Measurements from ENCODE around the gene TAS2R8. TPM values are rescaled to one million over a fixed set of nuclear protein-coding genes. Genes with fewer than 3 reads are reported as not detected.

TAS2R8 gene
- total and polyA plus RNA-seq, 4 experiments from 2014 or later: not detected

DNA sequence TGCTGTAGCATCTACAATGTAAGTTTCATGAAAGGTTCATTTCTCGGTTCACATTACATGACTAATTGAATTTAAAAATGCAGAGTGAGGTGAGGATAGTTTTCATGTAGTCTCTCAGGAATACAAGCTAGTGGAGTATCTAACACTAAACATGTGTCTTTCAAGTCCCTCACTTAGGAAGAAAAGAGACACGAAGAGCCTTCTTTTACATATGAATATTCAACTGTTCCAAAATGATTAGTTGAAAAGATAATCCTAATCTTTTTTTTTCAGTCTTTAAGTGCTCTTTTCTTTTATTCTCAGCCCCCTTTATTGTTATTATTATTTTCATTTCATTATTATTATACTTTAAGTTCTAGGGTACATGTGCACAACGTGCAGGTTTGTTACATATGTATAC is 31.4 kb upstream of the TAS2R8 start:
- Histone ChIP-seq H3K27ac (ENCODE audit: low read depth, low read length) (no peak overlapping the region), H3K27me3 (ENCODE audit: insufficient read depth, low read length) (no peaks in the 10 kb centered on the region), H3K4me1 (ENCODE audit: insufficient read depth, low read length) (no peaks in the 10 kb centered on the region), H3K36me3 (ENCODE audit: insufficient read depth, low read length) (no peaks in the 10 kb centered on the region), H3K9me3 (ENCODE audit: control insufficient read depth in 1 of 2, low read length in 2 of 2) (no peaks in the 10 kb centered on the region), H3K4me3 (ENCODE audit: low read length in 2 of 2) (no peak overlapping the region)
- no peak for DNase-seq
- H3K36me3 Mint-ChIP-seq: peaks cover 0 to 18% of the 10 kb centered on the region in 2 donors
- intact Hi-C loops (cut with micrococcal nuclease): no loop called here
- ChIA-PET CTCF (ENCODE audit: partially characterized antibody) (no interaction called here), POLR2A (ENCODE audit: partially characterized antibody) (no interaction called here)
- no peaks in the 10 kb centered on the region for H3K4me1 Mint-ChIP-seq
- peaks cover 0 to 12% (median under 1%) of the 10 kb centered on the region in 8 donors for H3K9me3 Mint-ChIP-seq
- H3K27ac Mint-ChIP-seq: no peak overlapping the region
- peaks cover 0 to 2% of the 10 kb centered on the region in 2 donors for H3K27me3 Mint-ChIP-seq
- H3K4me3 Mint-ChIP-seq: no peak overlapping the region

DNA sequence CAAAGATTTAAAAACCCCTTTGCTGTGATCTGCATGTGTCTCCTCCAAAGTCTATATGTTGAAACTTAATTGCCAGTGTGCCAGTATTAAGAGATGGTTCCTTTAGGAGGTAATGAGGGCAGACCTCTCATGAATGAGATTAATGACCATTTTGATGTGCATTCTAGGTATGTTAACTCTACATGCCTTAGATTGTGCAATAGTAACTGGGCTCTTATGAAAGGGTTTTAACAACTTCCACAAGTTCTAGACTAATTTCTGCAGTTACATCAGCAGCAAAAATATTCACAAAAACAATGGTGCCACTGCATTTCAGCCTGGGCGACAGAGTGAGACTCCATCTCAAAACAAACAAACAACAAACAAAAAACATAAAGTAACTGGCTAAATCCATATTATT is 22.9 kb upstream of the TAS2R8 start:
- no peak overlapping the region for H3K27ac Mint-ChIP-seq

DNA sequence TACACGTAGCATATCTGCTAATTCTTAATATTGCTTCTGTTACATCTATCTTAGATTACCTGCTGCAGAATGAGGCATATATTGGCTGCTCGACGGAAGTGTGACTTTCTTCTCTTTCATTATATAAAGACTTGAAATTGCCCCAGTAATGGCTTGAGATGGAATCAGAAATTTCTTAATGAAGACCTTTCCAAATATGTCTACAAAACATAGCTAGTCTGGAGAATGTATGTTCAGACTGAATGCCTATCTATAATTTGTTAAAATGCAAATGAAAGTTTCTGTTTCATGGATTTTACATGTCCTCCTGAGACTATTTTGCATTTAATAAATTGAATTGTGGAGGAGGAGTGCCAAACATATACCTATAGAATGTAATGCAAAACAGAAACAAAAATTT is 19.2 kb upstream of the TAS2R8 start, which contains the start of gene TAS2R10:
Gene TAS2R10, minus strand, starts transcription at position 101 of the 400 bp plus-strand sequence. Its CDS starts 89 bp downstream, at position 12.
- H3K36me3 Mint-ChIP-seq: no peaks in the 10 kb centered on the region
- H3K4me3 ChIP-seq (ENCODE audit: low read length in 2 of 2): no peak within 1 kb of the TSS
- no peaks in the 10 kb centered on the region for H3K36me3 ChIP-seq (ENCODE audit: insufficient read depth, low read length)
- H3K4me1 Mint-ChIP-seq: no peaks in the 10 kb centered on the region
- no peaks in the 10 kb centered on the region for H3K9me3 ChIP-seq (ENCODE audit: control insufficient read depth in 1 of 2, low read length in 2 of 2)
- no peaks in the 10 kb centered on the region for H3K27me3 ChIP-seq (ENCODE audit: insufficient read depth, low read length)
- intact Hi-C loops (cut with micrococcal nuclease): no loop called here
- ChIA-PET CTCF (ENCODE audit: partially characterized antibody) (no interaction called here), POLR2A (ENCODE audit: partially characterized antibody) (no interaction called here)
- no peaks in the 10 kb centered on the region for H3K4me1 ChIP-seq (ENCODE audit: insufficient read depth, low read length)
- no peaks in the 10 kb centered on the region for H3K9me3 Mint-ChIP-seq
- no peak within 1 kb of the TSS for H3K27ac Mint-ChIP-seq
- no peak for DNase-seq
- H3K27me3 Mint-ChIP-seq: no peaks in the 10 kb centered on the region
- H3K4me3 Mint-ChIP-seq: no peak within 1 kb of the TSS
- no peak within 1 kb of the TSS for H3K27ac ChIP-seq (ENCODE audit: low read depth, low read length)

More for the DNA sequence above, 22.9 kb upstream of the TAS2R8 start:
- H3K36me3 Mint-ChIP-seq: no peaks in the 10 kb centered on the region
- Histone ChIP-seq H3K4me3 (ENCODE audit: low read length in 2 of 2) (no peak overlapping the region), H3K27me3 (ENCODE audit: insufficient read depth, low read length) (no peaks in the 10 kb centered on the region), H3K27ac (ENCODE audit: low read depth, low read length) (no peak overlapping the region), H3K36me3 (ENCODE audit: insufficient read depth, low read length) (no peaks in the 10 kb centered on the region), H3K4me1 (ENCODE audit: insufficient read depth, low read length) (no peaks in the 10 kb centered on the region), H3K9me3 (ENCODE audit: control insufficient read depth in 1 of 2, low read length in 2 of 2) (no peaks in the 10 kb centered on the region)
- no peak for DNase-seq
- POLR2A ChIA-PET (ENCODE audit: partially characterized antibody): no interaction called here
- no peak overlapping the region for H3K4me3 Mint-ChIP-seq
- no peaks in the 10 kb centered on the region for H3K9me3 Mint-ChIP-seq
- peaks cover 0 to 2% of the 10 kb centered on the region in 2 donors for H3K27me3 Mint-ChIP-seq
- intact Hi-C loops (cut with micrococcal nuclease): no loop called here
- H3K4me1 Mint-ChIP-seq: no peaks in the 10 kb centered on the region
- CTCF ChIA-PET (ENCODE audit: partially characterized antibody): no interaction called here

DNA sequence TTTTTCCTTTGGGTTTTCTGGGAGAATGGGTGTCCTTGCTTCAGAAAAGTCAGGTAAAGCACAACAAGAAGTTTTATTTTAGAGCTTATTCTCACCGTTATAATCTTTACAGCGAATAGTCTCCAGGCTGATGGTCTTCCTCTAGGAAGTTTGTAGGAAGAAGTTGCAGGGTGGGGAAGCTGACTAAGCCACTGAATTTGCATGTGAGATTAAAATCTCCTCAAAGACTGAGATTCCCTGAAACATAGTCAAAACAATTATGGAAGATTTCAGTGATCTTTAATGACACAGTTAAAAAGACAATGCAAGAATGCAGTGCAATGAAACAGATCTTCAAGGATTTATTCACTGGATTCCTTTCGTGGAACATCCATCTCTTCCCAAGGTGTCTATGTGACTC is 17.9 kb upstream of the TAS2R8 start:
- intact Hi-C loops (cut with micrococcal nuclease): no loop called here
- Mint-ChIP-seq H3K27ac (no peak overlapping the region), H3K36me3 (no peaks in the 10 kb centered on the region), H3K9me3 (no peaks in the 10 kb centered on the region), H3K4me3 (no peak overlapping the region), H3K27me3 (no peaks in the 10 kb centered on the region), H3K4me1 (no peaks in the 10 kb centered on the region)
- POLR2A ChIA-PET (ENCODE audit: partially characterized antibody): no interaction called here
- CTCF ChIA-PET (ENCODE audit: partially characterized antibody): no interaction called here
- no peaks in the 10 kb centered on the region for H3K9me3 ChIP-seq (ENCODE audit: control insufficient read depth in 1 of 2, low read length in 2 of 2)
- H3K27ac ChIP-seq (ENCODE audit: low read depth, low read length): no peak overlapping the region
- no peak for DNase-seq
- H3K36me3 ChIP-seq (ENCODE audit: insufficient read depth, low read length): no peaks in the 10 kb centered on the region
- H3K4me1 ChIP-seq (ENCODE audit: insufficient read depth, low read length): no peaks in the 10 kb centered on the region
- H3K4me3 ChIP-seq (ENCODE audit: low read length in 2 of 2): no peak overlapping the region
- H3K27me3 ChIP-seq (ENCODE audit: insufficient read depth, low read length): no peaks in the 10 kb centered on the region

DNA sequence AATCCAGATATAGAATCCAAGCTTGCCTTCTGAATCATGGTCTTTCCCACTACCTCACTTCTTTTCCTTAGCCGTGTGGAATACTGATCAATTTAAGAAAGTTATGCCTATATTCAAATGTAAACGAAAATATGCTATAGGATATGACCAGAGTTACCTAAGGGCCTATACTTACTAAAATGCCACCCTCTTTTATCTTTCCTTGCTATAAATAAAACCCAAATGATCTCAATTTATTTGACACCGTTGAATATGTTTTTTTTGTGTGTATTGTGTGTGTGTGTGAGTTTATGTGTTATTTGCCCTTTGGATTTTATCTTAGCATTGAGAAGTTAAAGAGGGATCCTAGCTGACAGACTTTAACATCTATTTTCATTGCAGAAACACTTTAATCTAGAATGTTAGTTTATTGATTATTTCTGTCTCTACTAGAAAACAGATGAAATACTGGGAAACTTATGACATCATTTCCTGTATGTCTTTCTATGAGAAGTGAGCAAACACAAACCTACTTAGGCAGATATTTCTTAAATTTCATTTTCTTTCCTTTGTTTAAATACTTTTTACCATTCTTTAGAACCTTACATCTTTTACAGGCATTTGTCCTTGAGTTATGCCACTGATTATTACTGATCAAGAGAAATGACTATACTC is 4.9 kb upstream of the TAS2R8 start:
- no peak overlapping the region for H3K27ac Mint-ChIP-seq
- Histone ChIP-seq H3K4me1 (ENCODE audit: insufficient read depth, low read length) (no peaks in the 10 kb centered on the region), H3K27ac (ENCODE audit: low read depth, low read length) (no peak overlapping the region), H3K9me3 (ENCODE audit: control insufficient read depth in 1 of 2, low read length in 2 of 2) (no peaks in the 10 kb centered on the region), H3K27me3 (ENCODE audit: insufficient read depth, low read length) (no peaks in the 10 kb centered on the region), H3K36me3 (ENCODE audit: insufficient read depth, low read length) (no peaks in the 10 kb centered on the region), H3K4me3 (ENCODE audit: low read length in 2 of 2) (no peak overlapping the region)
- peaks cover 0 to 8% (median 0%) of the 10 kb centered on the region in 8 donors for H3K9me3 Mint-ChIP-seq
- peaks cover 9 to 24% of the 10 kb centered on the region in 2 donors for H3K27me3 Mint-ChIP-seq
- ChIA-PET POLR2A (ENCODE audit: partially characterized antibody) (no interaction called here), CTCF (ENCODE audit: partially characterized antibody) (no interaction called here)
- H3K4me1 Mint-ChIP-seq: no peaks in the 10 kb centered on the region
- no peak for DNase-seq
- no peaks in the 10 kb centered on the region for H3K36me3 Mint-ChIP-seq
- intact Hi-C loops (cut with micrococcal nuclease): no loop called here
- no peak overlapping the region for H3K4me3 Mint-ChIP-seq

DNA sequence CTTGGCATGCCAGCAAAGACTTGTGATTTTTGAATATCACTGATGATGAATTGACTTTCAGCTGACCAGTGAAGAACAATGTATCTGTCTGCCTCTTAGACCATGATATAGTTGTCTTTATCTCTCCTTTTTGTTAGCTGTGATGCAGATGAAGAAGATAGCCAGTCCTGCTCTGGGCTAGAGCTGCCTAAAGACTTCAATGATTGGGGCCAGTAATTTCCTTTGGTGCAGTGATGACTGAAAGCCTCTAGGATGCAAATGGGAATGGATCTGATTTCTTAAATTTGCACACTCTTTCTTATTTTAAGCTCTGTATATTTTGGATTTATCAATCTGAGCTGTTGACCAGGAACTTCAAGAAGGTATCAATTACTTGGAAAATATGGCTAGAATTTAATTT is 3.0 kb upstream of the TAS2R8 start, which contains the start of gene TAS2R9:
Gene TAS2R9, minus strand, starts transcription at position 101 of the 400 bp plus-strand sequence. Its CDS starts 93 bp downstream, at position 8.
- no peaks in the 10 kb centered on the region for H3K4me1 Mint-ChIP-seq
- no peak within 1 kb of the TSS for H3K4me3 ChIP-seq (ENCODE audit: low read length in 2 of 2)
- H3K36me3 Mint-ChIP-seq: no peaks in the 10 kb centered on the region
- no peak within 1 kb of the TSS for H3K27ac ChIP-seq (ENCODE audit: low read depth, low read length)
- H3K4me1 ChIP-seq (ENCODE audit: insufficient read depth, low read length): no peaks in the 10 kb centered on the region
- no peaks in the 10 kb centered on the region for H3K9me3 ChIP-seq (ENCODE audit: control insufficient read depth in 1 of 2, low read length in 2 of 2)
- H3K27me3 Mint-ChIP-seq: peaks cover 14 to 21% of the 10 kb centered on the region in 2 donors
- intact Hi-C loops (cut with micrococcal nuclease): no loop called here
- no peak for DNase-seq
- no peaks in the 10 kb centered on the region for H3K36me3 ChIP-seq (ENCODE audit: insufficient read depth, low read length)
- CTCF ChIA-PET (ENCODE audit: partially characterized antibody): no interaction called here
- no peak within 1 kb of the TSS for H3K4me3 Mint-ChIP-seq
- H3K27ac Mint-ChIP-seq: no peak within 1 kb of the TSS
- peaks cover 0 to 4% (median 0%) of the 10 kb centered on the region in 8 donors for H3K9me3 Mint-ChIP-seq
- no peaks in the 10 kb centered on the region for H3K27me3 ChIP-seq (ENCODE audit: insufficient read depth, low read length)
- POLR2A ChIA-PET (ENCODE audit: partially characterized antibody): no interaction called here

DNA sequence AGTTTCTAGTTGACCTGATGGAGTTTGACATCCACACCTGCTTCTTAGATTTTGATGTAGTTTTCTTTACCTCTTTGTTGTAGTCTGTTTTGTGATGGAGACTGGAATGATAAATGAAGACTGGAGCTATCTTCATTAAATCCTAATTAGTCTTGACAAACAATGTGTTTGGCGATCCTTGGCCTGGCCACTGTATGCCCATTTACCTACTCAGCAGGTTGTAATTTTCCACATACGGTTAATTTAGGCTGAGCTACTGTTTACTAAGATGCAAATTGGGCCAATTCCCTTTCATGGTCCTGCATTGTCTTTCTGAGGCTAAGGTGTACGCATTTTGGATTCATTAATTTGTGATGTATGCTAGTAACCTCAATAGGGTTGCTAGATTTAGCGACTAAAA is 4.5 kb downstream of the TAS2R8 start, which contains the start of gene TAS2R7:
Gene TAS2R7, minus strand, starts transcription at position 41 of the 400 bp plus-strand sequence. CDS start 57 bp downstream, outside the sequence.
- no peaks in the 10 kb centered on the region for H3K36me3 ChIP-seq (ENCODE audit: insufficient read depth, low read length)
- H3K27ac ChIP-seq (ENCODE audit: low read depth, low read length): no peak within 1 kb of the TSS
- H3K4me1 Mint-ChIP-seq: no peaks in the 10 kb centered on the region
- intact Hi-C loops (cut with micrococcal nuclease): no loop called here
- H3K4me3 ChIP-seq (ENCODE audit: low read length in 2 of 2): no peak within 1 kb of the TSS
- H3K9me3 ChIP-seq (ENCODE audit: control insufficient read depth in 1 of 2, low read length in 2 of 2): no peaks in the 10 kb centered on the region
- no peaks in the 10 kb centered on the region for H3K4me1 ChIP-seq (ENCODE audit: insufficient read depth, low read length)
- H3K27ac Mint-ChIP-seq: no peak within 1 kb of the TSS
- H3K4me3 Mint-ChIP-seq: no peak within 1 kb of the TSS
- H3K27me3 Mint-ChIP-seq: peaks cover 21 to 23% of the 10 kb centered on the region in 2 donors
- no peaks in the 10 kb centered on the region for H3K27me3 ChIP-seq (ENCODE audit: insufficient read depth, low read length)
- ChIA-PET POLR2A (ENCODE audit: partially characterized antibody) (no interaction called here), CTCF (ENCODE audit: partially characterized antibody) (no interaction called here)
- H3K36me3 Mint-ChIP-seq: no peaks in the 10 kb centered on the region
- DNase-seq: no peak
- no peaks in the 10 kb centered on the region for H3K9me3 Mint-ChIP-seq

All from CD4-positive, alpha-beta memory T cell (primary cell).